Caco-2 (cell line): ENCODE results near the gene PLEKHH2. TPM values are rescaled to one million over a fixed set of nuclear protein-coding genes. Genes with fewer than 3 reads are reported as not detected.

ENCODE experiments used
- BruUV-seq: library from RNA; stranded (reverse); fragments of 400-500 nt; replicated peaks from 2 replicates; lab custom pipeline; 2021; lab: Mats Ljungman, UMichigan
- CTCF ChIA-PET: fragments of 300-600 bp; sonication (Branson Sonifier 250); formaldehyde crosslinking; loops from one replicate; lab custom pipeline; 2022; ENCODE audit warnings: antibody characterized with exemption; lab: Charles Lee
- POLR2A ChIA-PET: fragments of 300-600 bp; sonication (Branson Sonifier 250); formaldehyde crosslinking; loops from one replicate; lab custom pipeline; 2022; ENCODE audit warnings: antibody characterized with exemption; lab: Charles Lee
- DNase-seq, 2 experiments: peaks; one replicate each; pipeline versions ENCODE4 v3.0.0 to v3.0.0-alpha.2; 2020 to 2022
- H3K27me3 ChIP-seq: replicated peaks from 2 replicates; pipeline ENCODE4 v1.6.0; 2011; ENCODE audit warnings: low read length; ENCODE audit not compliant: control insufficient read depth, insufficient read depth
- H3K36me3 ChIP-seq: 2 replicates; pipeline ENCODE4 v1.5.1; 2011; ENCODE audit warnings: low read length; ENCODE audit not compliant: control insufficient read depth, insufficient read depth
- H3K4me1 ChIP-seq: fragments of 250-450 bp; sonication (Bioruptor Pico); 2 replicates; pipeline ENCODE4 v1.5.1; 2020; ENCODE audit warnings: mild to moderate bottlenecking
- H3K4me3 ChIP-seq: 2 replicates; pipeline ENCODE4 v1.5.1; 2011; ENCODE audit warnings: low read depth, mild to moderate bottlenecking, control low read depth, low read length
- H3K9me3 ChIP-seq: fragments of 250-450 bp; sonication (Bioruptor Pico); 2 replicates; pipeline ENCODE4 v1.5.1; 2020; ENCODE audit warnings: mild to moderate bottlenecking, moderate library complexity
- H3K27ac Mint-ChIP-seq: one replicate; pipeline ENCODE4 v1.8.0; 2022; ENCODE audit warnings: mixed read lengths; ENCODE audit not compliant: unreplicated experiment
- H3K27me3 Mint-ChIP-seq: one replicate; pipeline ENCODE4 v1.8.0; 2022; ENCODE audit warnings: mixed read lengths; ENCODE audit not compliant: insufficient read depth, unreplicated experiment
- H3K36me3 Mint-ChIP-seq: one replicate; pipeline ENCODE4 v1.8.0; 2022; ENCODE audit warnings: mild to moderate bottlenecking, mixed read lengths; ENCODE audit not compliant: insufficient read depth, unreplicated experiment
- H3K4me1 Mint-ChIP-seq: one replicate; pipeline ENCODE4 v1.8.0; 2022; ENCODE audit warnings: low read depth, mixed read lengths; ENCODE audit not compliant: unreplicated experiment
- H3K4me3 Mint-ChIP-seq: one replicate; pipeline ENCODE4 v1.8.0; 2022; ENCODE audit warnings: mild to moderate bottlenecking, moderate library complexity, mixed read lengths; ENCODE audit not compliant: unreplicated experiment
- H3K9me3 Mint-ChIP-seq: one replicate; pipeline ENCODE4 v1.8.0; 2022; ENCODE audit warnings: mixed read lengths; ENCODE audit not compliant: unreplicated experiment
- CTCF ChIP-seq, 2 experiments: fragments of 200-600 bp in 1 of 2; IDR thresholded peaks; 1 replicate in 1 of 2; 2 replicates in 1 of 2; pipeline versions ENCODE4 v1.5.1 to v1.8.0; 2011 to 2022; ENCODE audit warnings: antibody characterized with exemption in 1 of 2, control low read depth in 1 of 2, inconsistent platforms in 1 of 2, low read depth in 1 of 2, low read length in 1 of 2, mild to moderate bottlenecking in 1 of 2, moderate library complexity in 1 of 2; ENCODE audit not compliant: insufficient read depth in 1 of 2, severe bottlenecking in 1 of 2, unreplicated experiment in 1 of 2
- intact Hi-C: fragments of 100-400 bp; cut with micrococcal nuclease; formaldehyde crosslinking; loops from one replicate; pipeline ENCODE4 v1.10.0; 2022; ENCODE audit not compliant: unreplicated experiment
- total RNA-seq: library from RNA; stranded (reverse); gene quantifications from 2 replicates; pipeline ENCODE4 v1.2.3, GENCODE V29; 2022

PLEKHH2 gene
- total RNA-seq, 1 experiment from 2014 or later = 1.5 TPM

GRCh38 chr2:43800894-43801293 lies 163.8 kb downstream of the PLEKHH2 start:
- Mint-ChIP-seq H3K4me1 (no peaks in the 10 kb centered on the region), H3K36me3 (peaks cover 6% of the 10 kb centered on the region), H3K27me3 (no peaks in the 10 kb centered on the region), H3K27ac (no peak overlapping the region), H3K4me3 (no peak overlapping the region), H3K9me3 (no peaks in the 10 kb centered on the region)
- no peaks in the 10 kb centered on the region for H3K9me3 ChIP-seq
- H3K4me1 ChIP-seq = no peaks in the 10 kb centered on the region
- BruUV-seq = no TSS peak
- no peak overlapping the region for H3K4me3 ChIP-seq
- ChIA-PET POLR2A (interaction anchor here (0.6 kb wide), 1 partner anchor 33 kb away, joined by 3 read pairs; no protein-coding TSS in a partner anchor), CTCF (no interaction called here)
- no peak for DNase-seq
- H3K36me3 ChIP-seq = no peaks in the 10 kb centered on the region
- intact Hi-C loops = no loop called here
- TF ChIP-seq CTCF (IDR thresholded peaks at IDR 0.05; ENCODE audit: insufficient read depth in 1 of 2, low read depth in 1 of 2, low read length in 1 of 2, severe bottlenecking in 1 of 2, unreplicated experiment in 1 of 2) = no peak
- no peaks in the 10 kb centered on the region for H3K27me3 ChIP-seq

GRCh38 chr2:43802135-43802534 lies 165.1 kb downstream of the PLEKHH2 start:
- Mint-ChIP-seq H3K27ac (no peak overlapping the region), H3K36me3 (peaks cover 6% of the 10 kb centered on the region), H3K27me3 (no peaks in the 10 kb centered on the region), H3K9me3 (no peaks in the 10 kb centered on the region), H3K4me1 (peaks cover 9% of the 10 kb centered on the region), H3K4me3 (no peak overlapping the region)
- Histone ChIP-seq H3K4me3 (no peak overlapping the region), H3K27me3 (no peaks in the 10 kb centered on the region), H3K9me3 (no peaks in the 10 kb centered on the region), H3K4me1 (peaks cover 12% of the 10 kb centered on the region; the same call in 1 of the 2 replicates), H3K36me3 (no peaks in the 10 kb centered on the region)
- intact Hi-C loops = loop anchor here (1.0 kb wide), 1 partner anchor 76 kb away; no protein-coding TSS in a partner anchor
- ChIA-PET CTCF (interaction anchor here (0.6 to 1.4 kb wide), 3 partner anchors 41 to 82 kb away, joined by 3 to 5 read pairs (median 3); no protein-coding TSS in a partner anchor), POLR2A (no interaction called here)
- TF ChIP-seq CTCF (IDR thresholded peaks at IDR 0.05; ENCODE audit: insufficient read depth in 1 of 2, low read depth in 1 of 2, low read length in 1 of 2, severe bottlenecking in 1 of 2, unreplicated experiment in 1 of 2) = no peak
- DNase-seq = no peak
- no TSS peak for BruUV-seq

GRCh38 chr2:43803113-43803512 lies 166.1 kb downstream of the PLEKHH2 start:
- no peak overlapping the region for H3K4me3 ChIP-seq
- no peak for DNase-seq
- no peak for TF ChIP-seq CTCF (IDR thresholded peaks at IDR 0.05; ENCODE audit: insufficient read depth in 1 of 2, low read depth in 1 of 2, low read length in 1 of 2, severe bottlenecking in 1 of 2, unreplicated experiment in 1 of 2)
- POLR2A ChIA-PET = no interaction called here
- no peaks in the 10 kb centered on the region for H3K36me3 ChIP-seq
- no peaks in the 10 kb centered on the region for H3K27me3 ChIP-seq
- H3K4me1 Mint-ChIP-seq = peaks cover 18% of the 10 kb centered on the region
- peaks cover 6% of the 10 kb centered on the region for H3K36me3 Mint-ChIP-seq
- no peaks in the 10 kb centered on the region for H3K9me3 ChIP-seq
- H3K27ac Mint-ChIP-seq = no peak overlapping the region
- H3K4me3 Mint-ChIP-seq = no peak overlapping the region
- intact Hi-C loops = no loop called here
- no TSS peak for BruUV-seq
- no peaks in the 10 kb centered on the region for H3K27me3 Mint-ChIP-seq
- H3K4me1 ChIP-seq = peaks cover 17% of the 10 kb centered on the region; the same call in 1 of the 2 replicates
- CTCF ChIA-PET = no interaction called here
- H3K9me3 Mint-ChIP-seq = no peaks in the 10 kb centered on the region
